Fibroblast of the aortic adventitia (primary cell): ENCODE results near the gene RDH5. TPM values are rescaled to one million over a fixed set of nuclear protein-coding genes. Genes with fewer than 3 reads are reported as not detected.

Source experiments
- DNase-seq: peaks from one replicate; pipeline ENCODE4 v3.0.0-alpha.2; 2010; ENCODE audit warnings: low read depth
- H3K4me3 ChIP-seq: 2 replicates; pipeline ENCODE4 v1.5.1; 2011; ENCODE audit warnings: low read depth, mild to moderate bottlenecking, control low read depth, low read length, moderate library complexity
- CTCF ChIP-seq: IDR thresholded peaks from 2 replicates; pipeline ENCODE4 v1.5.1; 2011; ENCODE audit warnings: mild to moderate bottlenecking, low read length, control low read depth, inconsistent platforms; ENCODE audit not compliant: insufficient read depth
- small RNA-seq: library from RNA; depleted of rRNA; stranded (forward); fragments of <200 nt; gene quantifications from one replicate; pipeline ENCODE3, GENCODE V24; 2012
- total RNA-seq: library from RNA; depleted of rRNA; stranded (reverse); fragments of >200 nt; gene quantifications from 2 replicates; pipeline ENCODE4 v1.2.3, GENCODE V29; 2012; ENCODE audit warnings: low replicate concordance

Gene RDH5
- total RNA-seq, 1 donor, result 17.7 TPM

- no peak overlapping the region for H3K4me3 ChIP-seq
- DNase-seq, result no peak
- TF ChIP-seq CTCF, result no peak
Measured at GRCh38 chr12:55760663-55761062, 40.5 kb downstream of the RDH5 start.

DNA sequence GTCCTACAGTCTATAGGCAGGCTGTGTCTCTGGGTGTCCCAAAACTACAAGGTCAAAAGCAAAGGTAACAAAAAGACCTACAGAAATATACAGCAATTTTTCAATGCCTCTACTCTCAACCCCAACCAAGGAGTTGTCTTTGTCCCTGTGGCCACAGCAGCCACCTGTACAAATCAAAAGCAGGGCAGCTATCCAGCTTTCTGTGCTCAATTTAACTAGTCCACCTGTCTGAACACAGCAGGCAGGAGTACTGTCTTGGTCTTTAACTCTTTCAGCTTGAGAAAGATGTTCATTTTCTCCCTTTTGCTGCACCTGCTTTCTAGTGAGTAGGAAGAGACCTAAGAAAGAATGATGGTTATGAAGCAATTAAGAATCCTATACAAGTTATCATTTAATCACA lies 42.5 kb downstream of the RDH5 start:
- no peak for DNase-seq
- TF ChIP-seq CTCF, result no peak

GRCh38 chr12:55765736-55766290 lies 45.6 kb downstream of the RDH5 start:
- TF ChIP-seq CTCF, result no peak

More for the DNA sequence above, 42.5 kb downstream of the RDH5 start:
- H3K4me3 ChIP-seq, result no peak overlapping the region

DNA sequence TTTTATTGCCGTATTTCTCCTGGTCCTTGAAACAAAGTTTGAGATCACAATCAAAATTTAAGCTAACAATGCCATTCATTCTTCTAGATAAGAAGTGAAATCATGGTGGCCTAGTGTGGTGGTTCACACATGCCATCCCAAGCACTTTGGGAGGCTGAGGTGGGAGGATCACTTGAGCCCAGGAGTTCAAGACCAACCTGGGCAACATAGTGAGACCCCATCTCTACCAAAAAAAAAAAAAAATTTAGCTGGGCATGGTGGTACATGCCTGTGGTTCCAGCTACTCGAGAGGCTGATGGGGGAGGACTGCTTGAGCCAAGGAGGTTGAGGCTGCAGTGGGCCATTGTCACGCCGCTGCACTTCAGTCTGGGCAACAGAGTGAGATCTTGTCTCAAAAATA lies 47.0 kb downstream of the RDH5 start:
- no peak overlapping the region for H3K4me3 ChIP-seq
- no peak for DNase-seq
- TF ChIP-seq CTCF, result no peak

More at GRCh38 chr12:55765736-55766290, 45.6 kb downstream of the RDH5 start:
- H3K4me3 ChIP-seq, result no peak overlapping the region
- DNase-seq, result no peak

GRCh38 chr12:55771736-55772135 lies 51.5 kb downstream of the RDH5 start:
- H3K4me3 ChIP-seq, result no peak overlapping the region
- no peak for DNase-seq
- no peak for TF ChIP-seq CTCF

Small RNA genes lying within 50 kb of the gene (small RNA-seq; reads per million reads assigned to genes)
- gene AC009779.1 (not detected), gene RF00017 (not detected)

Other genes with a start within 250 kb of the RDH5 start
- not detected in 2 replicates for gene OR6C68, start 228.0 kb upstream of the RDH5 start, total RNA-seq
- gene OR6C4, start 170.8 kb upstream of the RDH5 start, total RNA-seq, result not detected in 2 replicates
- not detected in 2 replicates for gene OR2AP1, start 147.9 kb upstream of the RDH5 start, total RNA-seq
- gene OR10P1, start 83.5 kb upstream of the RDH5 start, total RNA-seq, result not detected in 2 replicates
- 13.9 and 37.6 TPM in 2 replicates for gene ITGA7, start 12.5 kb upstream of the RDH5 start, total RNA-seq
- gene BLOC1S1, start 4.3 kb upstream of the RDH5 start, total RNA-seq, result 64.1 and 70.2 TPM in 2 replicates
- 2,365 and 6,536 TPM in 2 replicates for gene CD63, start 8.6 kb downstream of the RDH5 start, total RNA-seq
- gene GDF11, start 22.7 kb downstream of the RDH5 start, total RNA-seq, result 2.4 and 4.7 TPM in 2 replicates
- 84.6 and 165 TPM in 2 replicates for gene SARNP, start 97.3 kb downstream of the RDH5 start, total RNA-seq
- 7.6 and 16.9 TPM in 2 replicates for gene ORMDL2, start 97.6 kb downstream of the RDH5 start, total RNA-seq
- gene DNAJC14, start 109.2 kb downstream of the RDH5 start, total RNA-seq, result 26.4 and 48.3 TPM in 2 replicates
- 9.7 and 11.1 TPM in 2 replicates for gene MMP19, start 122.5 kb downstream of the RDH5 start, total RNA-seq
- gene PYM1, start 207.5 kb downstream of the RDH5 start, total RNA-seq, result 23.3 and 35.7 TPM in 2 replicates
- gene DGKA, start 210.8 kb downstream of the RDH5 start, total RNA-seq, result 50.6 and 62.1 TPM in 2 replicates
- gene PMEL, start 245.6 kb downstream of the RDH5 start, total RNA-seq, result 0.27 and 0.82 TPM in 2 replicates
- gene CDK2, start 246.4 kb downstream of the RDH5 start, total RNA-seq, result 8.5 and 38.5 TPM in 2 replicates